Uterus (tissue), 2 donors: ENCODE results near the gene ZNF431.

ENCODE experiments used
- POLR2A ChIP-seq, 2 donors: fragments of 450-650 bp; IDR thresholded peaks; one replicate each; pipeline ENCODE4 v1.6.1; 2016; ENCODE audit warnings: antibody characterized with exemption in 2 of 2, mild to moderate bottlenecking in 1 of 2, moderate library complexity in 1 of 2
- TF ChIP-seq, protein P1 (sequence below), 4 experiments: fragments of 200-600 bp in 2 of 4; fragments of 450-650 bp in 2 of 4; sonication (generic) in 2 of 4; IDR thresholded peaks; one replicate each; pipeline ENCODE4 v1.5.1; 2016 to 2019; ENCODE audit warnings: antibody characterized with exemption in 4 of 4, mild to moderate bottlenecking in 2 of 4, moderate library complexity in 1 of 4

GRCh38 chr19:21092109-21092508, 49.7 kb upstream of the ZNF431 start:
- TF ChIP-seq, protein P1, sequence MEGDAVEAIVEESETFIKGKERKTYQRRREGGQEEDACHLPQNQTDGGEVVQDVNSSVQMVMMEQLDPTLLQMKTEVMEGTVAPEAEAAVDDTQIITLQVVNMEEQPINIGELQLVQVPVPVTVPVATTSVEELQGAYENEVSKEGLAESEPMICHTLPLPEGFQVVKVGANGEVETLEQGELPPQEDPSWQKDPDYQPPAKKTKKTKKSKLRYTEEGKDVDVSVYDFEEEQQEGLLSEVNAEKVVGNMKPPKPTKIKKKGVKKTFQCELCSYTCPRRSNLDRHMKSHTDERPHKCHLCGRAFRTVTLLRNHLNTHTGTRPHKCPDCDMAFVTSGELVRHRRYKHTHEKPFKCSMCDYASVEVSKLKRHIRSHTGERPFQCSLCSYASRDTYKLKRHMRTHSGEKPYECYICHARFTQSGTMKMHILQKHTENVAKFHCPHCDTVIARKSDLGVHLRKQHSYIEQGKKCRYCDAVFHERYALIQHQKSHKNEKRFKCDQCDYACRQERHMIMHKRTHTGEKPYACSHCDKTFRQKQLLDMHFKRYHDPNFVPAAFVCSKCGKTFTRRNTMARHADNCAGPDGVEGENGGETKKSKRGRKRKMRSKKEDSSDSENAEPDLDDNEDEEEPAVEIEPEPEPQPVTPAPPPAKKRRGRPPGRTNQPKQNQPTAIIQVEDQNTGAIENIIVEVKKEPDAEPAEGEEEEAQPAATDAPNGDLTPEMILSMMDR (IDR thresholded peaks at IDR 0.05), result no peak
- no peak for TF ChIP-seq POLR2A (IDR thresholded peaks at IDR 0.05)
